ENCODE measurements around the gene ZBTB32. TPM values are rescaled to one million over a fixed set of nuclear protein-coding genes. Genes with fewer than 3 reads are reported as not detected.

ZBTB32 gene
- total RNA-seq, 4 donors from 2014 or later = 0.38 TPM; not detected in 3

- peaks cover 0 to 14% (median 0%) of the 10 kb centered on the region in 3 donors for H3K4me1 ChIP-seq
- TF ChIP-seq POLR2A (IDR thresholded peaks at IDR 0.05) (no peak), CTCF (IDR thresholded peaks at IDR 0.05) (no peak)
- intact Hi-C loops (cut with DNase I) = no loop called here
- H3K4me3 ChIP-seq = no peak overlapping the region
- H3K36me3 ChIP-seq = peaks cover 9 to 88% (median 34%) of the 10 kb centered on the region in 3 donors
- 97 to 98% methylated on average over 6 of the region's 6 CpGs for WGBS, 2 donors
- H3K9me3 ChIP-seq = no peaks in the 10 kb centered on the region
- H3K27me3 ChIP-seq = no peaks in the 10 kb centered on the region
- no peak overlapping the region for H3K27ac ChIP-seq
- no peak for DNase-seq
These were observed 42.4 kb upstream of the ZBTB32 start for GRCh38 chr19:35661995-35662340.

GRCh38 chr19:35663981-35664380, 40.4 kb upstream of the ZBTB32 start:
- Histone ChIP-seq H3K4me1 (peaks cover 0 to 14% (median 0%) of the 10 kb centered on the region in 3 donors), H3K36me3 (peaks cover 0 to 68% (median 18%) of the 10 kb centered on the region in 3 donors), H3K9me3 (no peaks in the 10 kb centered on the region), H3K27me3 (no peaks in the 10 kb centered on the region), H3K27ac (no peak overlapping the region), H3K4me3 (no peak overlapping the region)
- TF ChIP-seq POLR2A (IDR thresholded peaks at IDR 0.05) = no peak
- DNase-seq = no peak
- intact Hi-C loops (cut with DNase I) = no loop called here
- WGBS, 2 donors = 69 to 77% methylated on average over 3 of the region's 3 CpGs

- Histone ChIP-seq H3K4me1 (peaks cover 0 to 14% (median 0%) of the 10 kb centered on the region in 3 donors), H3K9me3 (no peaks in the 10 kb centered on the region), H3K4me3 (no peak overlapping the region), H3K36me3 (peaks cover 0 to 56% (median 6%) of the 10 kb centered on the region in 3 donors), H3K27ac (no peak overlapping the region), H3K27me3 (peaks cover 0 to 6% (median 0%) of the 10 kb centered on the region in 4 donors)
- intact Hi-C loops (cut with DNase I) = no loop called here
- no peak for DNase-seq
- TF ChIP-seq CTCF (IDR thresholded peaks at IDR 0.05) = no peak
- TF ChIP-seq POLR2A (IDR thresholded peaks at IDR 0.05) = no peak
- WGBS, 2 donors = 93 to 98% methylated on average over 5 to 23 of the region's 24 CpGs
These were observed 39.2 kb upstream of the ZBTB32 start for GRCh38 chr19:35665157-35665556.

- intact Hi-C loops (cut with DNase I) = no loop called here
- Histone ChIP-seq H3K4me3 (no peak overlapping the region), H3K27ac (no peak overlapping the region), H3K4me1 (peaks cover 0 to 14% (median 0%) of the 10 kb centered on the region in 3 donors), H3K27me3 (peaks cover 0 to 6% (median 0%) of the 10 kb centered on the region in 4 donors), H3K9me3 (no peaks in the 10 kb centered on the region), H3K36me3 (peaks cover 0 to 52% (median 2%) of the 10 kb centered on the region in 3 donors)
- 75 to 83% methylated on average over 2 to 6 of the region's 7 CpGs for WGBS, 2 donors
- TF ChIP-seq POLR2A (IDR thresholded peaks at IDR 0.05) (no peak), CTCF (IDR thresholded peaks at IDR 0.05) (no peak)
- no peak for DNase-seq
These were observed 38.8 kb upstream of the ZBTB32 start for GRCh38 chr19:35665604-35666003.

- intact Hi-C loops (cut with DNase I) = no loop called here
- DNase-seq = no peak
- H3K4me1 ChIP-seq = peaks cover 0 to 14% (median 0%) of the 10 kb centered on the region in 3 donors
- no peaks in the 10 kb centered on the region for H3K9me3 ChIP-seq
- TF ChIP-seq CTCF (IDR thresholded peaks at IDR 0.05) (no peak), POLR2A (IDR thresholded peaks at IDR 0.05) (no peak)
- H3K36me3 ChIP-seq = peaks cover 0 to 44% (median 0%) of the 10 kb centered on the region in 3 donors
- 8 to 52% methylated on average over 2 to 8 of the region's 16 CpGs for WGBS, 2 donors
- no peak within 1 kb of the TSS for H3K4me3 ChIP-seq
- no peak within 1 kb of the TSS for H3K27ac ChIP-seq
- H3K27me3 ChIP-seq = peaks cover 0 to 14% (median 0%) of the 10 kb centered on the region in 4 donors
These were observed 38.0 kb upstream of the ZBTB32 start, which contains the start of gene UPK1A for GRCh38 chr19:35666251-35666913. UPK1A (plus strand) TSS chr19:35666517; CDS start chr19:35666813, 296 bp downstream.
